Measurements from ENCODE around the gene NTRK2. TPM values are rescaled to one million over a fixed set of nuclear protein-coding genes. Genes with fewer than 3 reads are reported as not detected.
A peak's percentile ranks its signal among the peaks of the same experiment; 100 is the strongest.

Gene NTRK2
- total RNA-seq, 1 donor from 2014 or later, result 4.6 TPM

DNA sequence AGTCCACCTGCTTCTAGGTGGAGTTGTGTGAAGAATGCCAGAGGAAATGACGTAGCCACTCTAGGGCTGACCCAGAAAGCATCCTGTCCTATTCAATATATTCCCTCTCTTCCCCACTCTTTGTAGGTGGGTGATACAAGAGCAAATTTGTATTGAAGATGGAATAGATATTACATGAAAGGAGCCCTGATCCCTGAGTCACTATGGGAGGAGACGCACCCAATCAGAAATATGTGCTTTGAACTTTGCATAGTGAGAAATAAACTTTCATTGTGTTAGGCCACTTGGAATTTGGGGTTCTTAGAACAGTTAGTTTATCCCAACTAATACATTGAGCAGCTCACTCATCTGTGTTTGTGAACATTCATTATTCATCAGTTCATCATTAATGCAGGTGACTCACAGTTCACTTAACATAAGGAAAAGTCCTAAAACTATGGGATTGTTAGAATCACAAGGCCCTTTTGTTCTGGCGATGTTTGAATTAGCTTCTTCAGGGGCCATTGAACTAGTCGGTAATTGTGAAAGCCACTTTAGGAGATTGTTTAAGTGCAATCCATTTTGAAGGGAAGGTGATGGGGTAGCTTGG, 26.9 kb upstream of the NTRK2 start:
- Histone ChIP-seq H3K4me2 (ENCODE audit: low read length) (no peak overlapping the region), H3K4me3 (ENCODE audit: insufficient read depth, low read depth, low read length) (no peak overlapping the region), H3K9me3 (ENCODE audit: insufficient read depth, low read depth, low read length) (peaks cover 3% of the 10 kb centered on the region), H3K27ac (ENCODE audit: low read depth, low read length) (no peak overlapping the region), H2AFZ (ENCODE audit: low read depth, low read length) (no peak overlapping the region), H3K79me2 (ENCODE audit: insufficient read depth, low read length) (no peaks in the 10 kb centered on the region), H3K4me1 (ENCODE audit: insufficient read depth, low read length) (no peaks in the 10 kb centered on the region), H3K27me3 (ENCODE audit: insufficient read depth, low read length) (no peaks in the 10 kb centered on the region), H3K36me3 (ENCODE audit: insufficient read depth, low read length) (no peaks in the 10 kb centered on the region), H4K20me1 (ENCODE audit: insufficient read depth, low read length) (no peaks in the 10 kb centered on the region), H3K9ac (ENCODE audit: low read length) (no peak overlapping the region)
- TF ChIP-seq, protein P1, sequence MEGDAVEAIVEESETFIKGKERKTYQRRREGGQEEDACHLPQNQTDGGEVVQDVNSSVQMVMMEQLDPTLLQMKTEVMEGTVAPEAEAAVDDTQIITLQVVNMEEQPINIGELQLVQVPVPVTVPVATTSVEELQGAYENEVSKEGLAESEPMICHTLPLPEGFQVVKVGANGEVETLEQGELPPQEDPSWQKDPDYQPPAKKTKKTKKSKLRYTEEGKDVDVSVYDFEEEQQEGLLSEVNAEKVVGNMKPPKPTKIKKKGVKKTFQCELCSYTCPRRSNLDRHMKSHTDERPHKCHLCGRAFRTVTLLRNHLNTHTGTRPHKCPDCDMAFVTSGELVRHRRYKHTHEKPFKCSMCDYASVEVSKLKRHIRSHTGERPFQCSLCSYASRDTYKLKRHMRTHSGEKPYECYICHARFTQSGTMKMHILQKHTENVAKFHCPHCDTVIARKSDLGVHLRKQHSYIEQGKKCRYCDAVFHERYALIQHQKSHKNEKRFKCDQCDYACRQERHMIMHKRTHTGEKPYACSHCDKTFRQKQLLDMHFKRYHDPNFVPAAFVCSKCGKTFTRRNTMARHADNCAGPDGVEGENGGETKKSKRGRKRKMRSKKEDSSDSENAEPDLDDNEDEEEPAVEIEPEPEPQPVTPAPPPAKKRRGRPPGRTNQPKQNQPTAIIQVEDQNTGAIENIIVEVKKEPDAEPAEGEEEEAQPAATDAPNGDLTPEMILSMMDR (IDR thresholded peaks at IDR 0.05; ENCODE audit: insufficient read depth, low read depth, low read length), result no peak
- Mint-ChIP-seq H3K9me3 (ENCODE audit: unreplicated experiment) (peaks cover 4% of the 10 kb centered on the region), H3K4me3 (ENCODE audit: unreplicated experiment) (no peak overlapping the region), H3K27ac (ENCODE audit: unreplicated experiment) (no peak overlapping the region), H3K27me3 (ENCODE audit: low read depth, unreplicated experiment) (peaks cover 2% of the 10 kb centered on the region), H3K4me1 (ENCODE audit: low read depth, unreplicated experiment) (no peaks in the 10 kb centered on the region), H3K36me3 (ENCODE audit: low read depth, unreplicated experiment) (no peaks in the 10 kb centered on the region)
- FAIRE-seq (no peak), DNase-seq (ENCODE audit: low read depth) (no peak)

DNA sequence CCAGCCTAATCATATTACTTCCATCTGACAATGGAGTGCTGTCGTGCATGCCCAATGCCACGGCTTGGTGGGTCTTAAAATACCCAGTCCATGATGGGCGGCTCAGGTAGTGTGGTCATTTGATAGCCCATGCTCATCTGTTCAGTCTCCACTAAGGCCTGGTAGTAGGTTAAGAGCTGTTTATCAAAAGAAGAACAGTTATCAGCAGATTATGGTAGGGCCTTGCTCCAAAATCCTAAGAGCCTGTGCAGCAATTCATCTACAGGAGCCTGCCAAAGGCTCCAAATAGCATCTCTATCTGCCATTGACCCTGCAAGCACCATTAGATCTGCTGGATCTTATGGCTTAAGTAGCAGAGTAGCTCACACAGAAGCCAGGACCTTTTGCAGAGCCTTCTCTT, 21.8 kb upstream of the NTRK2 start:
- DNase-seq (ENCODE audit: low read depth), result no peak

DNA sequence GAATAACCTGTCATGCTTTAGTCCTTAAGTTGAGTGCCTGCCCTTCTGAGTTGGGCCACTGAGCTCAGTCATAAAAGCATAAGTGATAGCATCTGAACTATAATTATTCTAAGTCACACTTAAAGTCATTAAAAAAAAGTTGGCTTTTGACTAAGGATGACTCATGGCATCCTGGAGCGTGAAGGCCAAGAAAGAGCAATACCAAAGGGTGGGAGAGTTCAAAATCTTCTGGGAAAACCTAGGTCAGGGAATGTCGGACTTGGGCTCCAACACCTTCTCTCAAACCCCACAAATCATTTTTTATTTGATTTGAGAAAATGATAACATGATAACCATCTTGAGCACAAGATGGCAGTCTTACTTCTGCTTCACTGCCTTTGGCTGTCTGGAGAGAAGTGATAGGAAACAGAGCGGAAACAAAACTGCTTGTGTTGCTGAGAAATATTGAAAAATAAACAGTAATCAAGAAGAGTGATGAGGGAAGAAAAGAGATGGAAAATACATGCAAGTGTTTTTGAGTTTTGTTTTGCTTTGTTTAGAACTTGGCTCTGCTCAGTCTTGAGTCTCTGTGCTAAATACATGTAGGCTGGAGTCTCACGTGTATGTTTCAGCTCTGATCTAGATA, 16.9 kb upstream of the NTRK2 start:
- Mint-ChIP-seq H3K36me3 (ENCODE audit: low read depth, unreplicated experiment) (no peaks in the 10 kb centered on the region), H3K27me3 (ENCODE audit: low read depth, unreplicated experiment) (no peaks in the 10 kb centered on the region), H3K9me3 (ENCODE audit: unreplicated experiment) (no peaks in the 10 kb centered on the region), H3K27ac (ENCODE audit: unreplicated experiment) (no peak overlapping the region), H3K4me3 (ENCODE audit: unreplicated experiment) (no peak overlapping the region), H3K4me1 (ENCODE audit: low read depth, unreplicated experiment) (no peaks in the 10 kb centered on the region)
- Histone ChIP-seq H3K79me2 (ENCODE audit: insufficient read depth, low read length) (no peaks in the 10 kb centered on the region), H3K4me2 (ENCODE audit: low read length) (no peak overlapping the region), H3K9me3 (ENCODE audit: insufficient read depth, low read depth, low read length) (no peaks in the 10 kb centered on the region), H3K4me1 (ENCODE audit: insufficient read depth, low read length) (no peaks in the 10 kb centered on the region), H3K27me3 (ENCODE audit: insufficient read depth, low read length) (no peaks in the 10 kb centered on the region), H3K4me3 (ENCODE audit: insufficient read depth, low read depth, low read length) (no peak overlapping the region), H3K27ac (ENCODE audit: low read depth, low read length) (no peak overlapping the region), H3K36me3 (ENCODE audit: insufficient read depth, low read length) (no peaks in the 10 kb centered on the region), H4K20me1 (ENCODE audit: insufficient read depth, low read length) (no peaks in the 10 kb centered on the region), H2AFZ (ENCODE audit: low read depth, low read length) (no peak overlapping the region), H3K9ac (ENCODE audit: low read length) (no peak overlapping the region)
- TF ChIP-seq, protein P1 (IDR thresholded peaks at IDR 0.05; ENCODE audit: insufficient read depth, low read depth, low read length), result no peak
- no peak for TF ChIP-seq EZH2 (IDR thresholded peaks at IDR 0.05; ENCODE audit: insufficient read depth, low read length)
- no peak for FAIRE-seq
- DNase-seq (ENCODE audit: low read depth), result peak; percentile 1

More for the DNA sequence above, 21.8 kb upstream of the NTRK2 start:
- Histone ChIP-seq H3K9me3 (ENCODE audit: insufficient read depth, low read depth, low read length) (no peaks in the 10 kb centered on the region), H3K27me3 (ENCODE audit: insufficient read depth, low read length) (no peaks in the 10 kb centered on the region), H3K9ac (ENCODE audit: low read length) (no peak overlapping the region), H2AFZ (ENCODE audit: low read depth, low read length) (no peak overlapping the region), H4K20me1 (ENCODE audit: insufficient read depth, low read length) (no peaks in the 10 kb centered on the region), H3K4me1 (ENCODE audit: insufficient read depth, low read length) (no peaks in the 10 kb centered on the region), H3K79me2 (ENCODE audit: insufficient read depth, low read length) (no peaks in the 10 kb centered on the region), H3K4me3 (ENCODE audit: insufficient read depth, low read depth, low read length) (no peak overlapping the region), H3K36me3 (ENCODE audit: insufficient read depth, low read length) (no peaks in the 10 kb centered on the region), H3K4me2 (ENCODE audit: low read length) (no peak overlapping the region), H3K27ac (ENCODE audit: low read depth, low read length) (no peak overlapping the region)
- Mint-ChIP-seq H3K4me1 (ENCODE audit: low read depth, unreplicated experiment) (no peaks in the 10 kb centered on the region), H3K9me3 (ENCODE audit: unreplicated experiment) (peaks cover 4% of the 10 kb centered on the region), H3K27ac (ENCODE audit: unreplicated experiment) (no peak overlapping the region), H3K27me3 (ENCODE audit: low read depth, unreplicated experiment) (peaks cover 2% of the 10 kb centered on the region), H3K36me3 (ENCODE audit: low read depth, unreplicated experiment) (no peaks in the 10 kb centered on the region), H3K4me3 (ENCODE audit: unreplicated experiment) (no peak overlapping the region)
- no peak for FAIRE-seq
- no peak for TF ChIP-seq EZH2 (IDR thresholded peaks at IDR 0.05; ENCODE audit: insufficient read depth, low read length)
- TF ChIP-seq, protein P1 (IDR thresholded peaks at IDR 0.05; ENCODE audit: insufficient read depth, low read depth, low read length), result no peak
